Lung microvascular endothelial cell (primary cell): ENCODE results near the gene DIS3L2. TPM values are rescaled to one million over a fixed set of nuclear protein-coding genes. Genes with fewer than 3 reads are reported as not detected.
A peak's percentile ranks its signal among the peaks of the same experiment; 100 is the strongest.

Experiments used
- DNase-seq, 2 donors: peaks; one replicate each; pipeline versions ENCODE4 v3.0.0 to v3.0.0-alpha.2; 2010; ENCODE audit warnings: low read depth in 2 of 2
- total RNA-seq: library from RNA; depleted of rRNA; stranded (reverse); fragments of >200 nt; gene quantifications from 2 replicates; pipeline ENCODE4 v1.2.1, GENCODE V29; 2014

Gene DIS3L2
- total RNA-seq, 1 donor from 2014 or later: 14.1 TPM

GRCh38 chr2:232052591-232052990, 91.1 kb downstream of the DIS3L2 start:
- DNase-seq: no peak

- DNase-seq: no peak
Observed at GRCh38 chr2:232053777-232054176, 92.3 kb downstream of the DIS3L2 start.

- DNase-seq: no peak
Observed at GRCh38 chr2:232058063-232058877, 96.8 kb downstream of the DIS3L2 start.

- no peak for DNase-seq
Observed at GRCh38 chr2:232058931-232059330, 97.4 kb downstream of the DIS3L2 start.

- DNase-seq: peak in 1 of 2 donors; percentile 3
Observed at GRCh38 chr2:232061265-232061664, 99.8 kb downstream of the DIS3L2 start.

GRCh38 chr2:232073026-232073425, 111.5 kb downstream of the DIS3L2 start:
- peak; percentile 67 to 86 for DNase-seq

GRCh38 chr2:232073699-232074098, 112.2 kb downstream of the DIS3L2 start:
- peak; percentile 4 to 10 for DNase-seq

GRCh38 chr2:232075080-232075479, 113.6 kb downstream of the DIS3L2 start:
- peak; percentile 19 to 38 for DNase-seq

GRCh38 chr2:232075859-232076258, 114.3 kb downstream of the DIS3L2 start:
- no peak for DNase-seq

GRCh38 chr2:232076272-232076671, 114.8 kb downstream of the DIS3L2 start:
- DNase-seq: no peak

- DNase-seq: no peak
Observed at GRCh38 chr2:232076736-232077135, 115.2 kb downstream of the DIS3L2 start.

- DNase-seq: no peak
Observed at GRCh38 chr2:232085164-232085563, 123.7 kb downstream of the DIS3L2 start.

- no peak for DNase-seq
Observed at GRCh38 chr2:232085826-232086425, 124.4 kb downstream of the DIS3L2 start.

- DNase-seq: no peak
Observed at GRCh38 chr2:232088771-232089170, 127.3 kb downstream of the DIS3L2 start.

- no peak for DNase-seq
Observed at GRCh38 chr2:232094201-232094600, 132.7 kb downstream of the DIS3L2 start.

- no peak for DNase-seq
Observed at GRCh38 chr2:232094883-232095282, 133.4 kb downstream of the DIS3L2 start.

- no peak for DNase-seq
Observed at GRCh38 chr2:232097260-232097659, 135.7 kb downstream of the DIS3L2 start.

- DNase-seq: no peak
Observed at GRCh38 chr2:232097758-232098157, 136.2 kb downstream of the DIS3L2 start.

- no peak for DNase-seq
Observed at GRCh38 chr2:232102380-232102779, 140.9 kb downstream of the DIS3L2 start.

GRCh38 chr2:232103140-232103737, 141.7 kb downstream of the DIS3L2 start:
- peak in 1 of 2 donors; percentile 17 for DNase-seq

- peak in 1 of 2 donors; percentile 4 for DNase-seq
Observed at GRCh38 chr2:232104076-232104646, 142.6 kb downstream of the DIS3L2 start.

- DNase-seq: no peak
Observed at GRCh38 chr2:232111551-232111950, 150.0 kb downstream of the DIS3L2 start.
